Measurements from ENCODE around the gene PLEKHG7. TPM values are rescaled to one million over a fixed set of nuclear protein-coding genes. Genes with fewer than 3 reads are reported as not detected.
A peak's percentile ranks its signal among the peaks of the same experiment; 100 is the strongest.

PLEKHG7 gene
- total RNA-seq, 4 donors from 2014 or later: 2.5 to 8.6 (median 4.3) TPM

DNA sequence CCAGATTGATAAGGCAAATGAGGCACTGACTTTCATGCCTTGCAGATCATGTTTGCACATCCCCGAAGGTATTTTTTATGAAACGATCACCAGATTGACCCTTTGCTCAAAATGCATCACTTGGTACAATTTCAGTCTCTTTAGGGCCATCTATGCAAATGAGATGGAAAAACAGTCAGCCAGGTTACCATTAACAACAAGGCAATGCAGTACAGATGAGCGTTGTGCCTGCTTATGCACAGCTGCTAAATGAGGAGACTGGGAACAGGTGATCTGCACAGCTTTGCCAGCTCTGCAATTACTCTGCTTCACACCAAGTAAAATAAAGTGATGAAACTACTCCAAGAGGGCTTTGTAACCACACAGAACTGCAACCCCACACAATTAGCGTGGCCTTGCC lies 26.1 kb upstream of the PLEKHG7 start:
- TF ChIP-seq POLR2A (IDR thresholded peaks at IDR 0.05): no peak
- TF ChIP-seq, protein P1, sequence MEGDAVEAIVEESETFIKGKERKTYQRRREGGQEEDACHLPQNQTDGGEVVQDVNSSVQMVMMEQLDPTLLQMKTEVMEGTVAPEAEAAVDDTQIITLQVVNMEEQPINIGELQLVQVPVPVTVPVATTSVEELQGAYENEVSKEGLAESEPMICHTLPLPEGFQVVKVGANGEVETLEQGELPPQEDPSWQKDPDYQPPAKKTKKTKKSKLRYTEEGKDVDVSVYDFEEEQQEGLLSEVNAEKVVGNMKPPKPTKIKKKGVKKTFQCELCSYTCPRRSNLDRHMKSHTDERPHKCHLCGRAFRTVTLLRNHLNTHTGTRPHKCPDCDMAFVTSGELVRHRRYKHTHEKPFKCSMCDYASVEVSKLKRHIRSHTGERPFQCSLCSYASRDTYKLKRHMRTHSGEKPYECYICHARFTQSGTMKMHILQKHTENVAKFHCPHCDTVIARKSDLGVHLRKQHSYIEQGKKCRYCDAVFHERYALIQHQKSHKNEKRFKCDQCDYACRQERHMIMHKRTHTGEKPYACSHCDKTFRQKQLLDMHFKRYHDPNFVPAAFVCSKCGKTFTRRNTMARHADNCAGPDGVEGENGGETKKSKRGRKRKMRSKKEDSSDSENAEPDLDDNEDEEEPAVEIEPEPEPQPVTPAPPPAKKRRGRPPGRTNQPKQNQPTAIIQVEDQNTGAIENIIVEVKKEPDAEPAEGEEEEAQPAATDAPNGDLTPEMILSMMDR (IDR thresholded peaks at IDR 0.05): no peak
- DNase-seq: no peak
- Histone ChIP-seq H3K4me3 (no peak overlapping the region), H3K4me1 (no peaks in the 10 kb centered on the region), H3K9me3 (no peaks in the 10 kb centered on the region), H3K36me3 (no peaks in the 10 kb centered on the region), H3K27ac (no peak overlapping the region), H3K27me3 (no peaks in the 10 kb centered on the region)
- intact Hi-C loops (cut with DNase I; ENCODE audit: low total_unique reads) (no loop called here), in situ Hi-C loops (cut with MboI; ENCODE audit: low pct_ligation_motif_present in 1 of 4, low pct_unique_long_range_greater_than_20kb in 1 of 4, low sequenced_read_pairs in 3 of 4) (no loop called here)
- 69% methylated on average over 4 of the region's 4 CpGs; no CpG with 5 or more reads in 1 of the 2 donors for WGBS, 2 donors (ENCODE audit: low coverage in 1 of 2)

DNA sequence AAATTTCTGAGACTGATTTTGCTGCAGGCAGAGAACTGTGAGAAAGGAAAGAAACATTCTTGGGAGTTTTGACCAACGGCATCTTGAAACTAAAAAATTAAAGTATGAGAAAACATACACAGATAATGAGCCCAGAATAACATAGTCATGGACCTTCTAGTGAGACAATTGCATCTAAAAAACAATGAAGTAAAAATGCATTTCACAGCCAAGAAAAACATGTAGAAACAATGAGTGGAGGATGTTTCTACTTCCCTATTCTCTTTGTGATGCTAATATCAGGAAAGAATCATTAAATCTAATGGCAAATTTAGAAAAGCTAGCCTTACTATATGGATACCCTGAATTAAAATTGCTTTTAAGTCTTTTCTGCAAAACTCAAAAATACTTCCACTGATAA lies 12.2 kb upstream of the PLEKHG7 start:
- H3K36me3 ChIP-seq: no peaks in the 10 kb centered on the region
- TF ChIP-seq POLR2AphosphoS5 (IDR thresholded peaks at IDR 0.05): no peak
- in situ Hi-C loops (cut with MboI; ENCODE audit: low pct_ligation_motif_present in 1 of 4, low pct_unique_long_range_greater_than_20kb in 1 of 4, low sequenced_read_pairs in 3 of 4): no loop called here
- H3K27me3 ChIP-seq: no peaks in the 10 kb centered on the region
- WGBS, 2 donors (ENCODE audit: low coverage in 1 of 2): 82 to 91% methylated on average over 1 of the region's 1 CpG
- no peak overlapping the region for H3K4me3 ChIP-seq
- DNase-seq: no peak
- H3K27ac ChIP-seq: no peak overlapping the region
- intact Hi-C loops (cut with DNase I; ENCODE audit: low total_unique reads): no loop called here
- no peaks in the 10 kb centered on the region for H3K9me3 ChIP-seq
- H3K4me1 ChIP-seq: no peaks in the 10 kb centered on the region

DNA sequence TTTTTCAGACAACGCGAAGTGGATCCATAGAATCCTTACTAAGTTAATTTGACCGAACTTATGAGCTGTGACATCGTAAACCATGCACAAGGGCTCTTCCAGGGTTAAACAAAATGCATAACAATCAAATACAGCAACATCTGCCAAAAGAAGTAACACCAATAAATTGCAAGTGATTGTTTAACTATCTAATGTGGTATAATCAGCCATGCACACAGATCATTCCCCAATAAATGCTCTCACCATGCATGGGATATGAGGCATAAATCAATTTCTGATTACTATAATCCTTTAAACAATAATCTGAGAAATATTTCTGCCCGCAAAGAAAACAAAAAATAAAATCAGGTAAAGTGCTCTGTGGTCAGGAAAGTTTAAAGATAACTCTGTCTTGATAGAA lies 7.7 kb upstream of the PLEKHG7 start:
- TF ChIP-seq POLR2A (IDR thresholded peaks at IDR 0.05) (no peak), POLR2AphosphoS5 (IDR thresholded peaks at IDR 0.05) (no peak), EP300 (IDR thresholded peaks at IDR 0.05; ENCODE audit: low read depth) (no peak)
- TF ChIP-seq, protein P1 (IDR thresholded peaks at IDR 0.05): no peak
- Histone ChIP-seq H3K36me3 (no peaks in the 10 kb centered on the region), H3K27ac (no peak overlapping the region), H3K4me3 (no peak overlapping the region), H3K27me3 (no peaks in the 10 kb centered on the region), H3K4me1 (no peaks in the 10 kb centered on the region), H3K9me3 (no peaks in the 10 kb centered on the region)
- 85 to 91% methylated on average over 5 of the region's 5 CpGs for WGBS, 2 donors (ENCODE audit: low coverage in 1 of 2)
- intact Hi-C loops (cut with DNase I; ENCODE audit: low total_unique reads): no loop called here
- in situ Hi-C loops (cut with MboI; ENCODE audit: low pct_ligation_motif_present in 1 of 4, low pct_unique_long_range_greater_than_20kb in 1 of 4, low sequenced_read_pairs in 3 of 4): no loop called here
- no peak for DNase-seq

DNA sequence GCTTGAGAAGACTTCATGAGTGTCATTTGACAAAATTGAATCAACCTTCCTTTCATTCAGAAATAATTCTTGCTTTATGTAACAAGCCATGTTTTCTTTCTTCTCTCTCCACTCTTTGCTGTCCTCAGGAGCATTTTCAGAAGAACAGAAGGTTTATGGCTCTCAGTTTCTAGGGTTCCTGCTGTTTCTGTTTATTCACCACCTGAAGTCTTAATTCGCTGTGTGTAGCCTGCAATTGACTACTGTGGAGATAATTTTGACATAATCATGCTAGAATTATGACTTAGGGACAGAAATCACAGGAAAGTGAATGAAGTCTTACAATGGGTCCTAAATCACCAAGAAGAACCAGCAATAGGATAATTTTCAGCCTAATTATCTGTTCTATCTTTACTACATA lies 7.2 kb upstream of the PLEKHG7 start:
- Histone ChIP-seq H3K27me3 (no peaks in the 10 kb centered on the region), H3K27ac (no peak overlapping the region), H3K36me3 (no peaks in the 10 kb centered on the region), H3K4me3 (no peak overlapping the region), H3K4me1 (no peaks in the 10 kb centered on the region), H3K9me3 (no peaks in the 10 kb centered on the region)
- WGBS, 2 donors (ENCODE audit: low coverage in 1 of 2): 82% methylated on average over 1 of the region's 1 CpG; no CpG with 5 or more reads in 1 of the 2 donors
- no peak for TF ChIP-seq POLR2A (IDR thresholded peaks at IDR 0.05)
- in situ Hi-C loops (cut with MboI; ENCODE audit: low pct_ligation_motif_present in 1 of 4, low pct_unique_long_range_greater_than_20kb in 1 of 4, low sequenced_read_pairs in 3 of 4) (no loop called here), intact Hi-C loops (cut with DNase I; ENCODE audit: low total_unique reads) (no loop called here)
- no peak for DNase-seq

DNA sequence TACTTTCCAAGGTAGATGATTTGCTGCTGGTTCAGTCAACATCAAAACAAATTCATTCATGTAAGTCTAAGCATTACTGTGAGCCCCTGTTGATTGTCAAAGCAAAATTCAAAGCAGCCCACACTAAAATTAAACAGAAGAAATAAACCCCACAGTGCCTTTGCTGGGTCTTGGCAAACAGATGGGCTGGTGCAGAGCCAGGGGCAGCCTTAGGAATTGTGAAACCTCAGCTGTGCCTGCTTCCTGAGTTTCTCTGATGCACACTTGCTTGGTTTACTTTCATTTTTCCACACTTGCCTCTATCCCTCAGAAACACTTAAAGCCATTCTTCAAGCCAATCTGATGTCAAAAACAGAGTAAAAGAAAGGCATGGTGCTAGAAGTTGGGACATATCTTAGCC lies 6.6 kb upstream of the PLEKHG7 start:
- H3K4me3 ChIP-seq: no peak overlapping the region
- H3K9me3 ChIP-seq: no peaks in the 10 kb centered on the region
- H3K4me1 ChIP-seq: no peaks in the 10 kb centered on the region
- intact Hi-C loops (cut with DNase I; ENCODE audit: low total_unique reads): no loop called here
- H3K27me3 ChIP-seq: no peaks in the 10 kb centered on the region
- DNase-seq: peak; percentile 15
- in situ Hi-C loops (cut with MboI; ENCODE audit: low pct_ligation_motif_present in 1 of 4, low pct_unique_long_range_greater_than_20kb in 1 of 4, low sequenced_read_pairs in 3 of 4): no loop called here
- no peak overlapping the region for H3K27ac ChIP-seq
- no peaks in the 10 kb centered on the region for H3K36me3 ChIP-seq
- TF ChIP-seq EP300 (IDR thresholded peaks at IDR 0.05; ENCODE audit: low read depth) (no peak), POLR2A (IDR thresholded peaks at IDR 0.05) (no peak), POLR2AphosphoS5 (IDR thresholded peaks at IDR 0.05) (no peak)
- TF ChIP-seq, protein P1 (IDR thresholded peaks at IDR 0.05): no peak

Measured in transverse colon (tissue), 4 donors.